Brain microvascular endothelial cell (primary cell): ENCODE results near the gene ELF5.
A peak's percentile ranks its signal among the peaks of the same experiment; 100 is the strongest.

Experiments used
- DNase-seq: peaks from one replicate; pipeline ENCODE4 v3.0.0-alpha.2; 2020
- H3K27ac ChIP-seq: fragments of 250-450 bp; sonication (Bioruptor Pico); 2 replicates; pipeline ENCODE4 v1.5.1; 2020; ENCODE audit warnings: mild to moderate bottlenecking, moderate library complexity
- H3K27me3 ChIP-seq: fragments of 250-450 bp; sonication (Bioruptor Pico); replicated peaks from 2 replicates; pipeline ENCODE4 v1.5.1; 2020; ENCODE audit warnings: mild to moderate bottlenecking
- H3K36me3 ChIP-seq: fragments of 250-450 bp; sonication (Bioruptor Pico); replicated peaks from 2 replicates; pipeline ENCODE4 v1.5.1; 2020; ENCODE audit warnings: mild to moderate bottlenecking
- H3K4me3 ChIP-seq: 2 replicates; pipeline ENCODE4 v1.5.1; 2011; ENCODE audit warnings: low read depth, mild to moderate bottlenecking, control low read depth, low read length, moderate library complexity
- in situ Hi-C: cut with HindIII; loops from 2 replicates; pipeline ENCODE4 v1.10.0; 2017; ENCODE audit warnings: low sequenced_read_pairs, low pct_ligation_motif_present
- TF ChIP-seq, protein P1 (sequence below): IDR thresholded peaks from 2 replicates; pipeline ENCODE4 v1.5.1; 2011; ENCODE audit warnings: low read depth, mild to moderate bottlenecking, moderate library complexity, low read length, control low read depth, inconsistent platforms; ENCODE audit errors: missing control alignments

The ELF5 gene

DNA sequence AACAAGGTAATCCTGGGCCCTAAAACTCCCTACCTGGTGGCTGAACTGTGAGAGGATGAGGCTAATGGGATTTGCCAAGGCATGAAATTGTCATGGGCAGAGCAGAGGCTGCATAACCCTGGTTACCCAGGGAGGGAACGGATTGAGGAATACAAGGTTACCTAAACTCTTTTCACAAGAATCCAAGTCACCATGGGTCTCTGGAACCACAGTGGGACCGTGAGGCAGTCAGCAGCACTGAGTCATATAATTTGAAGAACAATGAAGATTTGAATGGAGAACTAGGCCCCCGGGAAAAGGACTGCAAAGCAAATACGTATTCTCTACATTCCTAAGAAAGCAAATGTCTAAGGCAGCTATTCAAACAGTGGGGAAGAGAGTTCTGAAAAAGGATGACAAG is 55.1 kb downstream of the ELF5 start:
- no peaks in the 10 kb centered on the region for H3K27me3 ChIP-seq
- in situ Hi-C loops = no loop called here
- no peak overlapping the region for H3K27ac ChIP-seq
- TF ChIP-seq, protein P1, sequence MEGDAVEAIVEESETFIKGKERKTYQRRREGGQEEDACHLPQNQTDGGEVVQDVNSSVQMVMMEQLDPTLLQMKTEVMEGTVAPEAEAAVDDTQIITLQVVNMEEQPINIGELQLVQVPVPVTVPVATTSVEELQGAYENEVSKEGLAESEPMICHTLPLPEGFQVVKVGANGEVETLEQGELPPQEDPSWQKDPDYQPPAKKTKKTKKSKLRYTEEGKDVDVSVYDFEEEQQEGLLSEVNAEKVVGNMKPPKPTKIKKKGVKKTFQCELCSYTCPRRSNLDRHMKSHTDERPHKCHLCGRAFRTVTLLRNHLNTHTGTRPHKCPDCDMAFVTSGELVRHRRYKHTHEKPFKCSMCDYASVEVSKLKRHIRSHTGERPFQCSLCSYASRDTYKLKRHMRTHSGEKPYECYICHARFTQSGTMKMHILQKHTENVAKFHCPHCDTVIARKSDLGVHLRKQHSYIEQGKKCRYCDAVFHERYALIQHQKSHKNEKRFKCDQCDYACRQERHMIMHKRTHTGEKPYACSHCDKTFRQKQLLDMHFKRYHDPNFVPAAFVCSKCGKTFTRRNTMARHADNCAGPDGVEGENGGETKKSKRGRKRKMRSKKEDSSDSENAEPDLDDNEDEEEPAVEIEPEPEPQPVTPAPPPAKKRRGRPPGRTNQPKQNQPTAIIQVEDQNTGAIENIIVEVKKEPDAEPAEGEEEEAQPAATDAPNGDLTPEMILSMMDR = no peak
- H3K36me3 ChIP-seq = peaks cover 15% of the 10 kb centered on the region
- H3K4me3 ChIP-seq = no peak overlapping the region
- no peak for DNase-seq

DNA sequence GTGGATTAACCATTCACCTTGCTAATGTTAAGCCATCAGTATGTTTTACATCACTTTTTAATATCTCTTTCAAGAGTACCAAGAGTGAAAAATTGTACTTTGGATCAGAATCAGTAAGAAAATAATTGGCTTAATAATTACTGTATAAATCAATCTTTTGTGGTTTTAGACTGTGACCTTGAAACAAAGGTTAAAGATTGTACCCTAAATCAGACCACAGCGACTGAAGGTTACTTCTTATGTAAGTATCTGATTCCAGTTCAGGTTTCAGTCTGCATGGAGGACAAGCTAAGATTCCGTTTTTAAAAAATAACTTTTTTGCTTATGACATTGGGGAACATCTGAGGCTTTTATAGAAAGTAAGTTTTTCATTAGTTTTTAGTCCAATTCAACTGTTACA is 56.0 kb downstream of the ELF5 start:
- Histone ChIP-seq H3K36me3 (peaks cover 19% of the 10 kb centered on the region), H3K27me3 (no peaks in the 10 kb centered on the region), H3K4me3 (no peak overlapping the region), H3K27ac (no peak overlapping the region)
- TF ChIP-seq, protein P1 = no peak
- DNase-seq = no peak
- in situ Hi-C loops = no loop called here

DNA sequence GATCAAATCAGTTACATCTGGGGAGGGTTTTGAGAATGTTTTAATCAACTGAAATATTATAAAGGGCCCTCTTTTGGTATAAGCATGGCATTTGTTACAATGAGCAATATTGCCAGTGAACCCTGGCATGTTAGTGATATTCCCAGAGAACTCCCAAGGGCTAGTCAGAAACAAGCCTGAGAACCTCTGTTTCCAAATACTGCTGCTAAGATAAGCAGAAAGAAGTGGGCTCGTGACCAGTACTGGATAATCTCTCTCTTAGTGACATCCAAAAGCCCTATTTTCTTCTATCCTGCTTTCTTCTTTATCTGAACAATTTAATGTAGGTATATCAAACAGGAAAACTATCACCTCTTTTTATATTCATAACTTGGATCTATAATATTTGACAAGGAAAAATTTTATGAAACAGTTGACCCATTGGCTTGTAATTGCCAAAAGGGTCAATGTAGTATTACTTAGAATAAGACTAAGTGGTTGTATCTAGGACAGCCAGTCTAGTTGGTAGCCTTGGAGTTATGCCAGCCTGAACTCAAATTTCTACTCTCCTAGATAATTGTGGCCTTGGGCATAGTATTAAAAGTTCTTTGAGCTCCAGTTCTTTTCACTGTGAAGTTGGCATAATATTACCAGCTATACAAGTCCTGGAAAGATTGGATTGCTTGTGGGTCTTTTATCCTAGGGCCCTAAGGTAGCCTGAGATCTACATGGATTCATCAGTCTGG is 59.1 kb downstream of the ELF5 start:
- H3K4me3 ChIP-seq = no peak overlapping the region
- TF ChIP-seq, protein P1 = no peak
- no peak for DNase-seq
- in situ Hi-C loops = no loop called here
- peaks cover 31% of the 10 kb centered on the region for H3K36me3 ChIP-seq
- H3K27me3 ChIP-seq = no peaks in the 10 kb centered on the region
- no peak overlapping the region for H3K27ac ChIP-seq

DNA sequence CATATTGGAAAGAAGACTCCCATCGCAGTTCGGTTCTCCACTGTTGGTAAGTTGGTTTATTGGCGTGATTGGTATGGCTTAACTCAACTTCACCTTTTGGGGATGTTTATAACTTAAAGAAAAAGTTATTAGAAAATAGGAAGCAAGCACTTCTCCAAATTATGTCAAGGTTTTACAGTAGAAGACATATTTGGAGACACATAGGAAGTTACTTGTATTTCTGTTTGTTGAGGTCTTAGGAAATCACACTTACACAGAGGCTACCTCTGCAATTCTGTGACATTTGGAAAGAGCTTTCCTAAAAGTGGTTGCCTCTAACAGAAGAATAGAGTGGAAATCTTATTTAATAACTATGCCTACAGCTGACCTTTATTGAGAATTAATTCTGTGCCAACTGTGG is 62.5 kb downstream of the ELF5 start:
- H3K36me3 ChIP-seq = peaks cover 24% of the 10 kb centered on the region

DNA sequence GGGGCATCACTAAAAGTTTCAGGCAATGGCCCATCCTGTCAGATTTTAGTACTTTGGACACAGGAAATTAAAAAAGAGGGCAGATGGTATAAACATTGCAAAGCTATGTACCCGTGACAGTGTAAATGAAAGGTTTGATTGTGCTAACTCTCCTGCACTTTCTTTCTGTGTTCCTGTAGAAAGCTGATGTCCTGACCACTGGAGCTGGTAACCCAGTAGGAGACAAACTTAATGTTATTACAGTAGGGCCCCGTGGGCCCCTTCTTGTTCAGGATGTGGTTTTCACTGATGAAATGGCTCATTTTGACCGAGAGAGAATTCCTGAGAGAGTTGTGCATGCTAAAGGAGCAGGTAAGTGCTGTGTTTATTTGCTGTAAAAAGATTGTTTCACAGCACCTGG is 64.6 kb downstream of the ELF5 start:
- TF ChIP-seq, protein P1 = no peak
- in situ Hi-C loops = no loop called here
- peak; percentile 10 for DNase-seq
- Histone ChIP-seq H3K36me3 (peaks cover 20% of the 10 kb centered on the region), H3K27me3 (no peaks in the 10 kb centered on the region), H3K4me3 (no peak overlapping the region), H3K27ac (no peak overlapping the region)

More for the DNA sequence above, 62.5 kb downstream of the ELF5 start:
- in situ Hi-C loops = no loop called here
- TF ChIP-seq, protein P1 = no peak
- H3K27ac ChIP-seq = no peak overlapping the region
- H3K4me3 ChIP-seq = no peak overlapping the region
- no peaks in the 10 kb centered on the region for H3K27me3 ChIP-seq
- no peak for DNase-seq

DNA sequence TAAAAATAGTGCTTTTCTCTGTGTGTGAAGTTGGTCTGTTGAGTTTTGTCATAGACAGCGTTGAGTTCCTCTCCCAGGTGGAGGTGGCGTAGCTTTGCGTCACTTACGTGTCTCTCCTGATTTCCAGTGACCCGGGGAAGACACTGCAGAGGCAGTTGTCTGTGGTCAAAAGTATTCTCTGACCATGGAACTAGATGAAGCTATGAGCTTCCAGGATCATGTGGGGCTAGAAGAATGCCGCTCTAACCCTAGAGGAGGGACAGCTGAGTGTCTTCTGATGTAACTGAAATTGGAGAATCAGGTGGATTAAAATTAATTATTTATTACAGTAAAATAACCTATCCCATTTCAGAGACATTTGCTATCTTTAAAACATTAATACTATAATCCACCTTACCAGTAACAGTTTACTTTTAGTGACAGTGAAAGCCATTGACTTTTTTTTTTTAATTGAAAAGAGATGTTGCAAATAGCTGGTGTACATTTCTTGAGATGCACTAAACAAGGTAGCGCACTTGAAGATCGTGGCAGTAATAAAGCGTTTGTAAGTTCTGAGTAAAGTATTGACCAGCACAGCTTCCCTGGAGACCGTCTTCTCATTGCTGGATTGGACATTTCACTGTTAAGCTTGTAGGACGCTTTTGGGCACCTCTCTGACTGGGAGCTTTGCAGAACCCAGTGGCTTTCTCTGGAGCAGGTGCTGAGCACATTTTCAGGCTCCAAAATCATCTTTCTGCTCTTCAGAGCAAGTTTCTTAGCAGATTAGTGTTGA is 65.2 kb downstream of the ELF5 start:
- no peak for DNase-seq
- in situ Hi-C loops = no loop called here
- Histone ChIP-seq H3K4me3 (no peak overlapping the region), H3K27me3 (no peaks in the 10 kb centered on the region), H3K36me3 (peaks cover 16% of the 10 kb centered on the region), H3K27ac (no peak overlapping the region)
- TF ChIP-seq, protein P1 = no peak
